ENCODE data around the gene CACNA2D3.

- TF ChIP-seq CTCF (IDR thresholded peaks at IDR 0.05) (no peak), POLR2A (IDR thresholded peaks at IDR 0.05) (no peak)
Measured at GRCh38 chr3:54663501-54664011, 541.2 kb downstream of the CACNA2D3 start.

Data from lower leg skin (tissue), 3 donors.